Measurements from ENCODE around the gene SSBP4. TPM values are rescaled to one million over a fixed set of nuclear protein-coding genes. Genes with fewer than 3 reads are reported as not detected.

The SSBP4 gene
- total and polyA plus RNA-seq, 9 of the 15 experiments (the other 6 are each of a cell fraction or from before 2014, with no cell fraction given), result 1.1 to 189 (median 39.0) TPM

GRCh38 chr19:18433015-18433691, 14.0 kb downstream of the SSBP4 start (continued):
- TF ChIP-seq, protein P1, sequence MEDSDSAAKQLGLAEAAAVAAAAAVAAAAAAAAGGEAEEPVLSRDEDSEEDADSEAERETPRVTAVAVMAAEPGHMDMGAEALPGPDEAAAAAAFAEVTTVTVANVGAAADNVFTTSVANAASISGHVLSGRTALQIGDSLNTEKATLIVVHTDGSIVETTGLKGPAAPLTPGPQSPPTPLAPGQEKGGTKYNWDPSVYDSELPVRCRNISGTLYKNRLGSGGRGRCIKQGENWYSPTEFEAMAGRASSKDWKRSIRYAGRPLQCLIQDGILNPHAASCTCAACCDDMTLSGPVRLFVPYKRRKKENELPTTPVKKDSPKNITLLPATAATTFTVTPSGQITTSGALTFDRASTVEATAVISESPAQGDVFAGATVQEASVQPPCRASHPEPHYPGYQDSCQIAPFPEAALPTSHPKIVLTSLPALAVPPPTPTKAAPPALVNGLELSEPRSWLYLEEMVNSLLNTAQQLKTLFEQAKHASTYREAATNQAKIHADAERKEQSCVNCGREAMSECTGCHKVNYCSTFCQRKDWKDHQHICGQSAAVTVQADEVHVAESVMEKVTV (CRISPR knock-in tag; IDR thresholded peaks at IDR 0.05), result no peak
- TF ChIP-seq ZBTB40 (IDR thresholded peaks at IDR 0.05) (0 out of 2 replicates have a peak, but pooled peaks have one; percentile 31), ZBTB40 (CRISPR knock-in tag; IDR thresholded peaks at IDR 0.05) (no peak), HNRNPK (IDR thresholded peaks at IDR 0.05; ENCODE audit: low read depth, low read length, poor library complexity, severe bottlenecking) (peak; percentile 82), MAZ (CRISPR knock-in tag; conservative IDR thresholded peaks at IDR 0.05 in 1 of 2, IDR thresholded peaks at IDR 0.05 in 1 of 2) (peak; percentile 56 to 66; a peak in 3 of 4 replicates), ETV1 (tag; conservative IDR thresholded peaks at IDR 0.05; ENCODE audit: low read depth) (peak; percentile 78), TAF1 (IDR thresholded peaks at IDR 0.05; ENCODE audit: control insufficient read depth, extremely low read depth, insufficient read depth, low read length, severe bottlenecking) (peak; percentile 31), IRF1 (CRISPR knock-in tag; IDR thresholded peaks at IDR 0.05; ENCODE audit: borderline replicate concordance) (no peak), ATF1 (CRISPR knock-in tag; IDR thresholded peaks at IDR 0.05) (no peak), ATF1 (tag; IDR thresholded peaks at IDR 0.05) (peak; percentile 39; the same call in 1 of the 2 replicates), NEUROD1 (IDR thresholded peaks at IDR 0.05; ENCODE audit: borderline replicate concordance, low read depth, low read length, partially characterized antibody) (peak; percentile 32)
- TF ChIP-seq, protein P2, sequence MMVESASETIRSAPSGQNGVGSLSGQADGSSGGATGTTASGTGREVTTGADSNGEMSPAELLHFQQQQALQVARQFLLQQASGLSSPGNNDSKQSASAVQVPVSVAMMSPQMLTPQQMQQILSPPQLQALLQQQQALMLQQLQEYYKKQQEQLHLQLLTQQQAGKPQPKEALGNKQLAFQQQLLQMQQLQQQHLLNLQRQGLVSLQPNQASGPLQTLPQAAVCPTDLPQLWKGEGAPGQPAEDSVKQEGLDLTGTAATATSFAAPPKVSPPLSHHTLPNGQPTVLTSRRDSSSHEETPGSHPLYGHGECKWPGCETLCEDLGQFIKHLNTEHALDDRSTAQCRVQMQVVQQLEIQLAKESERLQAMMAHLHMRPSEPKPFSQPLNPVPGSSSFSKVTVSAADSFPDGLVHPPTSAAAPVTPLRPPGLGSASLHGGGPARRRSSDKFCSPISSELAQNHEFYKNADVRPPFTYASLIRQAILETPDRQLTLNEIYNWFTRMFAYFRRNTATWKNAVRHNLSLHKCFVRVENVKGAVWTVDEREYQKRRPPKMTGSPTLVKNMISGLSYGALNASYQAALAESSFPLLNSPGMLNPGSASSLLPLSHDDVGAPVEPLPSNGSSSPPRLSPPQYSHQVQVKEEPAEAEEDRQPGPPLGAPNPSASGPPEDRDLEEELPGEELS (CRISPR knock-in tag; IDR thresholded peaks at IDR 0.05; ENCODE audit: borderline replicate concordance), result 0 out of 2 replicates have a peak, but pooled peaks have one; percentile 68

All from K562 (cell line).